WERI-Rb-1 (cell line): ENCODE measurements around the gene PPP2R2B.

ENCODE experiments used
- DNase-seq: peaks from one replicate; pipeline ENCODE4 v3.0.0-alpha.2; 2020
- H3K27ac ChIP-seq: fragments of 250-450 bp; sonication (Bioruptor Pico); 2 replicates; pipeline ENCODE4 v1.5.1; 2020; ENCODE audit warnings: mild to moderate bottlenecking, moderate library complexity
- H3K27me3 ChIP-seq: fragments of 250-450 bp; sonication (Bioruptor Pico); 2 replicates; pipeline ENCODE4 v1.5.1; 2021; ENCODE audit warnings: mild to moderate bottlenecking, low read depth, moderate library complexity; ENCODE audit not compliant: insufficient read depth, severe bottlenecking
- H3K36me3 ChIP-seq: fragments of 250-450 bp; sonication (Bioruptor Pico); 2 replicates; pipeline ENCODE4 v1.5.1; 2020; ENCODE audit warnings: mild to moderate bottlenecking, moderate library complexity
- H3K4me3 ChIP-seq: 2 replicates; pipeline ENCODE4 v1.5.1; 2011; ENCODE audit warnings: low read depth, mild to moderate bottlenecking, control low read depth, low read length
- H3K9me3 ChIP-seq: fragments of 250-450 bp; sonication (Bioruptor Pico); 2 replicates; pipeline ENCODE4 v1.5.1; 2021; ENCODE audit warnings: mild to moderate bottlenecking, moderate library complexity; ENCODE audit not compliant: severe bottlenecking
- CTCF ChIP-seq: IDR thresholded peaks from 2 replicates; pipeline ENCODE4 v1.5.1; 2011; ENCODE audit warnings: low read depth, mild to moderate bottlenecking, control low read depth, inconsistent platforms, low read length

PPP2R2B gene

DNA sequence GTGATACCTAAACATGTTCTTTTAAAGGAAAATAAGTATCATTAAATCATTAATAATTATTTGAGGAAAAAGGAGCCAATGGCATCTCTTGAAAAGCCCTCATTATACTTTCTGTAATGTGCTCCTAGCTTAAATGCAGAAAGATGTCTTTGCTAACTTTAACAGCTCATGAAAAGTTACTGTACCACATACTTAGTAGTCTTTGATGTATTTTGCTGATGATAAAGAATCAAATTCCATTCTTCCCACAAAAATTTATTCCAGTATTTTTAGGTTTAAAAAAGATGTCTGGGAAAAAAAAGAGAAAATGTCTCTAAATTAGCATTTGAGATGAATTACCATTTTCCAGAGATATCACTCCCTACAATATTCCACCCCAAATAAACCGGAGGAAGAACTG, 112.5 kb downstream of the PPP2R2B start:
- no peak for DNase-seq
- no peaks in the 10 kb centered on the region for H3K27me3 ChIP-seq
- H3K9me3 ChIP-seq, result no peaks in the 10 kb centered on the region
- no peak overlapping the region for H3K4me3 ChIP-seq
- no peak for TF ChIP-seq CTCF
- H3K27ac ChIP-seq, result no peak overlapping the region
- H3K36me3 ChIP-seq, result no peaks in the 10 kb centered on the region

DNA sequence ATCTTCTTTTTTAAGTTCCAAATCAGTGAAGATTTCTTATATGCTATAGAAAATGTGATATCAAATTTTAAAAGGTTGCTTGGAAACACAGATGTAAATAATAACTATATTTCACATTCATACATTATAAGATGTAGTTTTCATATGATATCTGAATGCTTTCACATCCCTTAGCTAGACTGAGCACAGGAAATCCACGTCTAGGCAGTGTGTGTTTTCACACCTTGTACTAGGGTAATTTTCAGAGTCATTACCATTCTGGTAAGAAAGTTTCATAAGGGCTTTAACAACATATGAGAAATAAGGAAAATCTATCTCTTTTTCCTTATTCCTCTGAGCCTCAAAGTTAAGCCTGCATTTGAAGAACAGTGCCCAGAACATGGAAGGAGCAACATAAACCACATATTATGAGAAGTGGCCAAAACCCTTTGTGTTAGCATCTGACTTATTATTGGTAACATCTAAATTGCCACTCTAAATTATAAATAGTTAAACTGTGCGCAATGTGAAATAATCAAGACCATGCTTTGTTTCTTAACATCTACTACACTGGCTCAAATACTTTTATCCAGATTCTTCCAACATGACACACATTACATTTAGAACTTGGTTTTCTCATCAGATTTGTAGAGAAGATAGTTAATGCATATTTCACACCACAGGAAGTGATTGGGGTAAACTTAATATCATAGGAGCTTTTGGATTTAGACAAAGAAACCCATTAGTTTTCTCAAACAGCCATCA, 113.3 kb downstream of the PPP2R2B start:
- Histone ChIP-seq H3K36me3 (no peaks in the 10 kb centered on the region), H3K4me3 (no peak overlapping the region), H3K9me3 (no peaks in the 10 kb centered on the region), H3K27me3 (no peaks in the 10 kb centered on the region), H3K27ac (no peak overlapping the region)
- DNase-seq, result no peak
- no peak for TF ChIP-seq CTCF

DNA sequence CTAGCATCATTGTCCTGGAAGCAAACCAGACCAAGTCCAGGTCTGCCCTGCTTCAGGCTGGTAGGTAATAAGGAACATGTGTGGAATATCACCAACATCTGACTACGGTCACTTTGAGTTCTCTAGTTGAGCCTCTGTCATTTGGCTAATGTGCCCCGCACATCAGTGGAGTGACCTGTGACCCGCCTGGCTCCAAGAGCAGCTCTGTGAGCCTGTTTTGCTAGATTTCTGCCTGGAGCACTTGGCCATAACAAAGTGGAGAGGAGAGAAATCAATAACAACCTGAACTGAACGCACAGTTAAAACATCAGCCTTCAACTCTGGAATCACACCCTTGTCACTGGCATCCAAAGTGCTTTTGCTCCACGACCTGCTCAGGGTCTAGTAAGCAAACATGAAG, 115.7 kb downstream of the PPP2R2B start:
- no peak overlapping the region for H3K27ac ChIP-seq
- no peaks in the 10 kb centered on the region for H3K9me3 ChIP-seq
- no peak for DNase-seq
- no peak overlapping the region for H3K4me3 ChIP-seq
- no peaks in the 10 kb centered on the region for H3K36me3 ChIP-seq
- no peaks in the 10 kb centered on the region for H3K27me3 ChIP-seq
- no peak for TF ChIP-seq CTCF

DNA sequence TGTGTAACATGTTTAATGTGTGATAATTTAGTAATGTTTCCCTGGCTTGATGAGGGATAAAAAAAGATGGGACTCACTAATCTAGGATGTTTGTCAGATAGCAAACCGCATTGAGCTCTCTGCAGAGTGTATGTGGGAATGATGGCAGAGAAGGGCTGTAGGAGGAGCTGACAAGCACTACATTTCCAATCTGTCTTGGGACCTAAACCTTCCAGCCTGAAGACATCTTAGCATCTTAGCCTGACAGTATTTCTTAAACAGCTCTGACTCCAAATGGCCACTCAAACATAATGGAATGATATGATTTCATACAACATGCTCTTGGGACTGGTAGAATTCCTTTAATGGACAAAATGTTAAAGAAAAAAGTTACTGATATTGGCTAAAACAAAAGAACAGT, 116.7 kb downstream of the PPP2R2B start:
- DNase-seq, result no peak
- no peak for TF ChIP-seq CTCF

GRCh38 chr5:146758938-146759337, 119.6 kb downstream of the PPP2R2B start:
- no peaks in the 10 kb centered on the region for H3K9me3 ChIP-seq
- H3K27me3 ChIP-seq, result no peaks in the 10 kb centered on the region
- no peak for TF ChIP-seq CTCF
- no peaks in the 10 kb centered on the region for H3K36me3 ChIP-seq
- DNase-seq, result no peak
- no peak overlapping the region for H3K27ac ChIP-seq
- no peak overlapping the region for H3K4me3 ChIP-seq

More for the DNA sequence above, 116.7 kb downstream of the PPP2R2B start:
- Histone ChIP-seq H3K4me3 (no peak overlapping the region), H3K27me3 (no peaks in the 10 kb centered on the region), H3K9me3 (no peaks in the 10 kb centered on the region), H3K36me3 (no peaks in the 10 kb centered on the region), H3K27ac (no peak overlapping the region)

- H3K27me3 ChIP-seq, result no peaks in the 10 kb centered on the region
- H3K27ac ChIP-seq, result no peak overlapping the region
- no peaks in the 10 kb centered on the region for H3K9me3 ChIP-seq
- no peak for TF ChIP-seq CTCF
- H3K4me3 ChIP-seq, result no peak overlapping the region
- no peak for DNase-seq
- H3K36me3 ChIP-seq, result no peaks in the 10 kb centered on the region
Measured at GRCh38 chr5:146758076-146758475, 120.5 kb downstream of the PPP2R2B start.
